Keratinocyte (primary cell): Measurements from ENCODE around the gene VTI1A. TPM values are rescaled to one million over a fixed set of nuclear protein-coding genes. Genes with fewer than 3 reads are reported as not detected.
A peak's percentile ranks its signal among the peaks of the same experiment; 100 is the strongest.

Experiments
- DNase-seq: peaks from one replicate; pipeline ENCODE4 v3.0.0-alpha.2; 2011; ENCODE audit warnings: low read depth, missing footprints, low spot score
- FAIRE-seq: peaks from 2 replicates; lab custom pipeline; 2011; peaks lifted over from hg19 to GRCh38; lab: Jason Lieb, UNC
- H2AFZ ChIP-seq: 2 replicates; pipeline ENCODE4 v1.6.0; 2012; ENCODE audit warnings: low read length, control low read depth, inconsistent platforms; ENCODE audit not compliant: control insufficient read depth
- H3K27ac ChIP-seq: 2 replicates; pipeline ENCODE4 v1.5.1; 2011; ENCODE audit warnings: low read length; ENCODE audit not compliant: control insufficient read depth, insufficient read depth
- H3K27me3 ChIP-seq: 3 replicates; pipeline ENCODE4 v1.6.0; 2011; ENCODE audit warnings: low read length; ENCODE audit not compliant: control insufficient read depth, insufficient read depth; ENCODE audit errors: extremely low read depth
- H3K36me3 ChIP-seq, 2 experiments: 2 replicates in 1 of 2; 3 replicates in 1 of 2; pipeline ENCODE4 v1.5.1; 2011; ENCODE audit warnings: low read length in 2 of 2, mild to moderate bottlenecking in 1 of 2; ENCODE audit not compliant: control insufficient read depth in 2 of 2, insufficient read depth in 2 of 2; ENCODE audit errors: extremely low read depth in 1 of 2
- H3K4me1 ChIP-seq: 3 replicates; pipeline ENCODE4 v1.5.1; 2011; ENCODE audit warnings: low read length; ENCODE audit not compliant: control insufficient read depth, insufficient read depth; ENCODE audit errors: extremely low read depth
- H3K4me2 ChIP-seq: 3 replicates; pipeline ENCODE4 v1.6.0; 2011; ENCODE audit warnings: low read depth, low read length; ENCODE audit not compliant: control insufficient read depth, insufficient read depth; ENCODE audit errors: extremely low read depth
- H3K4me3 ChIP-seq, 3 experiments: fragments of 200-600 bp in 1 of 3; sonication (generic) in 1 of 3; 2 replicates in 2 of 3; 3 replicates in 1 of 3; pipeline ENCODE4 v1.5.1; 2011 to 2016; ENCODE audit warnings: low read length in 3 of 3, mild to moderate bottlenecking in 3 of 3, control low read depth in 2 of 3, inconsistent platforms in 1 of 3, low read depth in 1 of 3, mixed read lengths in 1 of 3, mixed run types in 1 of 3, moderate library complexity in 1 of 3; ENCODE audit not compliant: control insufficient read depth in 2 of 3, insufficient read depth in 2 of 3; ENCODE audit errors: extremely low read depth in 1 of 3
- H3K79me2 ChIP-seq: 2 replicates; pipeline ENCODE4 v1.6.0; 2012; ENCODE audit warnings: low read length; ENCODE audit not compliant: control insufficient read depth, insufficient read depth
- H3K9ac ChIP-seq: 3 replicates; pipeline ENCODE4 v1.6.0; 2011; ENCODE audit warnings: low read length; ENCODE audit not compliant: control insufficient read depth, insufficient read depth; ENCODE audit errors: extremely low read depth
- H3K9me1 ChIP-seq: 3 replicates; pipeline ENCODE4 v1.6.0; 2011; ENCODE audit warnings: low read length; ENCODE audit not compliant: control insufficient read depth, insufficient read depth; ENCODE audit errors: extremely low read depth
- H3K9me3 ChIP-seq: 2 replicates; pipeline ENCODE4 v1.5.1; 2012; ENCODE audit warnings: low read depth, low read length; ENCODE audit not compliant: control insufficient read depth
- H4K20me1 ChIP-seq: 3 replicates; pipeline ENCODE4 v1.6.0; 2011; ENCODE audit warnings: low read length; ENCODE audit not compliant: control insufficient read depth, insufficient read depth; ENCODE audit errors: extremely low read depth
- CTCF ChIP-seq, 3 experiments: IDR thresholded peaks in 1 of 3; conservative IDR thresholded peaks in 1 of 3; optimal IDR thresholded peaks in 1 of 3; 2 replicates in 2 of 3; 3 replicates in 1 of 3; pipeline versions ENCODE3 to v1.5.1; 2011; ENCODE audit warnings: low read length in 3 of 3, mild to moderate bottlenecking in 3 of 3, moderate library complexity in 2 of 3, control low read depth in 1 of 3, inconsistent platforms in 1 of 3; ENCODE audit not compliant: insufficient read depth in 2 of 3; ENCODE audit errors: extremely low read depth in 1 of 3
- EZH2 ChIP-seq: IDR thresholded peaks from one replicate; pipeline ENCODE4 v1.6.1; 2012; ENCODE audit warnings: inconsistent platforms, mild to moderate bottlenecking, low read length, moderate library complexity
- dilution Hi-C: fragments of 300-500 bp; cut with MboI; formaldehyde crosslinking; loops from one replicate; pipeline ENCODE4 v1.7.0; 2020; ENCODE audit warnings: low sequenced_read_pairs; ENCODE audit not compliant: extremely low pct_ligation_motif_present
- polyA plus RNA-seq, 5 experiments: library from polyadenylated mRNA; depleted of rRNA in 3 of 5; stranded (reverse) in 3 of 5; stranded (forward) in 1 of 5; unstranded in 1 of 5; fragments of >200 nt; gene quantifications; 1 replicate in 1 of 5; 2 replicates in 3 of 5; 3 replicates in 1 of 5; pipeline versions ENCODE4 v1.2.1 to v1.2.3, GENCODE V29; 2011 to 2012; ENCODE audit warnings: missing spikeins in 2 of 5, low read depth in 1 of 5, low replicate concordance in 1 of 5

VTI1A gene
- polyA plus RNA-seq, 1 donor (not counting 4 experiments of a cell fraction or from before 2014, with no cell fraction given): 18.5 TPM

GRCh38 chr10:112517451-112517862 is 70.4 kb downstream of the VTI1A start:
- Histone ChIP-seq H3K27ac (no peak overlapping the region), H3K9me3 (no peaks in the 10 kb centered on the region), H3K27me3 (no peaks in the 10 kb centered on the region), H4K20me1 (no peaks in the 10 kb centered on the region), H3K4me2 (peak overlapping the region; percentile 50), H2AFZ (no peak overlapping the region), H3K9me1 (no peaks in the 10 kb centered on the region), H3K36me3 (no peaks in the 10 kb centered on the region), H3K4me3 (peak overlapping the region in 1 of 3 experiments; percentile 16), H3K4me1 (peaks cover 22% of the 10 kb centered on the region), H3K79me2 (no peaks in the 10 kb centered on the region), H3K9ac (no peak overlapping the region)
- no peak for TF ChIP-seq CTCF (optimal IDR thresholded peaks at IDR 0.05 in 1 of 3, IDR thresholded peaks at IDR 0.05 in 1 of 3, conservative IDR thresholded peaks at IDR 0.05 in 1 of 3; ENCODE audit: extremely low read depth in 1 of 3, insufficient read depth in 2 of 3, low read length in 3 of 3)
- TF ChIP-seq EZH2: no peak
- dilution Hi-C loops: no loop called here
- FAIRE-seq (peak; percentile 79), DNase-seq (peak; percentile 44)

DNA sequence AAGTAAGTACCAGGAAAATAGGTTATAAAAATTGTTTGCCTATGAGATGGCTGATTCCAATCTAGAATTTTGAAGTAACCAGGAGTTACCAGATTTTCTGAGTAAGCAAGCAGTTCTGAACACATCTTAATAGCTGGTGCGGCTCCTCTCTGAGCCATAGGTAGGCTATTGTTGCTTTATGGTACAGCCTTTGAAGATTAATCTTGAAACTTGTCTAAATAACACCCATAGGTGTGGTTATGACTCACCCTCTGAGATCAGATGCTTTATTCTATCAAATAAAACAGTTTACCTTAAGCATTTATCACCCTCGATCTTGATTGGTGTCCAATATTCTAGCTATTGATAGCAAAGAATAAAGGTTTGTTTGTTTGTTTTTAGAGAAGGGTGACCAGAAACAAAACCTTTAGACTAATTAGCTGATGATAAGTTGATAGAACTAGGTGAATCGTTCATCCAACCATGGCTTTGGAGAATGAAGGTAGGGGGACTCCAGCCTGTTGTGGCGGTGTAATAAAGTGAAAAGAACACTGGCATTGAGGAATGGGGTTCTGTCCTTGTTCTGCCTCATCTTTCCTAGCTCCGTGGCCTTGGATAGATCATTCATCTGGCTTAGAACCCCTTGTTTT is 72.2 kb downstream of the VTI1A start:
- Histone ChIP-seq H3K27ac (peak overlapping the region; percentile 42), H3K4me3 (no peak overlapping the region), H3K4me2 (peak overlapping the region; percentile 13), H2AFZ (no peak overlapping the region), H3K4me1 (peaks cover 22% of the 10 kb centered on the region), H4K20me1 (no peaks in the 10 kb centered on the region), H3K27me3 (no peaks in the 10 kb centered on the region), H3K79me2 (no peaks in the 10 kb centered on the region), H3K36me3 (no peaks in the 10 kb centered on the region), H3K9me3 (no peaks in the 10 kb centered on the region), H3K9me1 (no peaks in the 10 kb centered on the region), H3K9ac (no peak overlapping the region)
- DNase-seq (peak; percentile 25), FAIRE-seq (no peak)
- TF ChIP-seq EZH2: no peak
- no peak for TF ChIP-seq CTCF (optimal IDR thresholded peaks at IDR 0.05 in 1 of 3, IDR thresholded peaks at IDR 0.05 in 1 of 3, conservative IDR thresholded peaks at IDR 0.05 in 1 of 3; ENCODE audit: extremely low read depth in 1 of 3, insufficient read depth in 2 of 3, low read length in 3 of 3)
- dilution Hi-C loops: no loop called here
